GM21786 (cell line): ENCODE results near the gene ERICH4.

ENCODE experiments used
- ATAC-seq: cut with Tn5 transposase; IDR thresholded peaks from one replicate; pipeline ENCODE4 v1.9.1; 2021; ENCODE audit not compliant: unreplicated experiment

The ERICH4 gene

DNA sequence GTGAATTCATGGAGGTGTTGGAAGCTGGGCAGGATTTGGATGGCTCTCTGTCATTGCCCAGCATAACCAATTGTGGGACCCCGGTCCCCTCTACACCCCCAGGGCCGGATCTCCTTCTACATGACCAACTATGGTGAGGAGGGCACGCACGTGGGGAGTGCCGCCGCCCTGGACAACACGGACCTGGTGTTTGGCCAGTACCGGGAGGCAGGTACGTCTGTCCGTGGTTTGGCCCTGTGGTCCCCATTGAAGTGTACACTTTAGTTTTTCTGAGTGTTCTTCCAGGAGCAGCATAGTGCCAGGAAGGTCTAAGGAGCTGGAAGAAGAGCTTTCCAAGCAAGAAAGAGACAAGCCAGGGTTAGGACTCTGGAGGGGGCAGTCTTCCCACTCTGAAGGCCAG lies 29.0 kb upstream of the ERICH4 start:
- ATAC-seq: no peak

- no peak for ATAC-seq
Measured at GRCh38 chr19:41414461-41414860, 28.5 kb upstream of the ERICH4 start.

- ATAC-seq: no peak
Measured at GRCh38 chr19:41415154-41415571, 27.8 kb upstream of the ERICH4 start.

GRCh38 chr19:41416194-41416674 lies 26.7 kb upstream of the ERICH4 start:
- no peak for ATAC-seq

DNA sequence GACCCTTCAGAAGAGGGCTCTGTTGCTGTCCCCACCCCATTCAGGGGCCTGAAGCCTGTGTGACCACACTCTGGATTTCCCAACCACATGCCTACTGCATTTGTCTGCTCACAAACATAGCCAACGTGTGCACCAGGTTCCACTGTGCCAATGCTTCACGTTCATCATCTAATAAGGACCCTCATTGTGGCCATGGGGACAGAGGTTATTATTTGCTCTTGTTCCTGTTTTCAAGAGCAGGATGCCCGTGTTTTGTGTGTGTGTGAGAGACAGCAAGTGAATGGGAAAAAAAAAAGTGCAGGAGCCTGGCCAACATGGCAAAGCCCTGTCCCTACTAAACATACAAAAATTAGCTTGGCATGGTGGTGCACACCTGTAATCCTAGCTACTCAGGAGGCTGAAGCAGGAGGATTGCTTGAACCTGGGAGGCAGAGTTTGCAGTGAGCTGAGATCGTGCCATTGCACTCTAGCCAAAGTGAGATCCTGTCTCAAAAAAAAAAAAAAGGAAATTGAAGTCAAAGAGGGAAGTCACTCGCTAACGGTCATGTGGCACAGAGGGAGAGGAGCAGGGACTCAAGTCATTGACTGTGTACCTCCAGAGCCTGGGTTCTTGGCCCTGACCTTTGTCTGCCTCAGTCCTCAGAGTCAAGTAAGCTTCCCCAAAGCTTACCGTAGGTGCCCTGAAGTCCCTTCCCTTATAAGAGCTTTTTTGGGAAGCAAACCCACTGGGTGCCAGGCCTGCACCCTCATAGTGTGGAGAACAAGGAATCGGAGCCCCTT lies 22.7 kb upstream of the ERICH4 start:
- no peak for ATAC-seq

DNA sequence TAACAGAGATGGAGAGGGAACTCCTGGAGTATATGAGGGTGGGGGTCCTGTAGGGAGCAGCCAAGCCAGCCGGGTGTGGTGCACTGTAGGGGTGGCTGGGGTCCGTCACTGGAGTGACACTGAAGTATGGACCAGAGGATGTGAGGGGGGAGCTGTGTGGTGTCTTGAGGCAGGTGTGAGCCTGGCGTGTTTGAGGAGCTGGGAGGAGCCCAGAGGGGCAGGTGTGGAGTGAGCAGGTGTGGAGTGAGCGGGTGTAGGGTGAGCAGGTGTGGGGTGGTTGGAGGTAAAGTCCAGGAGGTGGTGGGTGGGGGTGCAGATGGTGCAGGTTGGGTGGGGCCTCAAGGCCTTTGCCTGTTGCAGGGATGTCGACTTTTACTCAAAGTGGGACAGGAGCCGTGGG lies 21.6 kb upstream of the ERICH4 start:
- no peak for ATAC-seq

GRCh38 chr19:41421973-41422372 lies 21.0 kb upstream of the ERICH4 start:
- no peak for ATAC-seq

DNA sequence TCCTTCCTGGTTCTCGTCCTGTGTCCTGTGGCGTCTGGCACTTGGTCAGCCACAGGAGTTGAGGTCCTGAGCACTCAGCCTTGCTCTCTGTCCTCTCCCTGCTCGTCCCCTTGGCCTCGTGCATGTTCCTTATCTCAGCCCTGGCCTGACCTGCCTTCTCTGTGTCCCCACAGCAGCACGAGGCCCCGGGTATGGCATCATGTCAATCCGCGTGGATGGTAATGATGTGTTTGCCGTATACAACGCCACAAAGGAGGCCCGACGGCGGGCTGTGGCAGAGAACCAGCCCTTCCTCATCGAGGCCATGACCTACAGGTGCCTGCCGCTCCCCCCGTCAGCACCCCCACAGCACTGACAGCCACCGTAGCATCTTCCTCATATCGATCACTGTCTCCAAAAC lies 20.5 kb upstream of the ERICH4 start:
- ATAC-seq: no peak

DNA sequence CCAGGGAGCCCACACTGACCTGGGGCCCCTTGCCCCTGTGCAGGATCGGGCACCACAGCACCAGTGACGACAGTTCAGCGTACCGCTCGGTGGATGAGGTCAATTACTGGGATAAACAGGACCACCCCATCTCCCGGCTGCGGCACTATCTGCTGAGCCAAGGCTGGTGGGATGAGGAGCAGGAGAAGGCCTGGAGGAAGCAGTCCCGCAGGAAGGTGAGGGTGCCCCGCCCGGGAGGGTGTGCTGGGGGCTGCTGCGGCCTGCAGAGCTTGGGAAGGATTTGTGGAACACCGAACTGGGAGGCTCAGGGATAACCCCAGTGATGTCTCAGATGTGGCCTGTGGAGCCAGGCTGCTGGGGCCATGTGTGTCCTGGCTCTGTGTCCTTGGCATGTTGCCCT lies 20.0 kb upstream of the ERICH4 start:
- ATAC-seq: no peak

DNA sequence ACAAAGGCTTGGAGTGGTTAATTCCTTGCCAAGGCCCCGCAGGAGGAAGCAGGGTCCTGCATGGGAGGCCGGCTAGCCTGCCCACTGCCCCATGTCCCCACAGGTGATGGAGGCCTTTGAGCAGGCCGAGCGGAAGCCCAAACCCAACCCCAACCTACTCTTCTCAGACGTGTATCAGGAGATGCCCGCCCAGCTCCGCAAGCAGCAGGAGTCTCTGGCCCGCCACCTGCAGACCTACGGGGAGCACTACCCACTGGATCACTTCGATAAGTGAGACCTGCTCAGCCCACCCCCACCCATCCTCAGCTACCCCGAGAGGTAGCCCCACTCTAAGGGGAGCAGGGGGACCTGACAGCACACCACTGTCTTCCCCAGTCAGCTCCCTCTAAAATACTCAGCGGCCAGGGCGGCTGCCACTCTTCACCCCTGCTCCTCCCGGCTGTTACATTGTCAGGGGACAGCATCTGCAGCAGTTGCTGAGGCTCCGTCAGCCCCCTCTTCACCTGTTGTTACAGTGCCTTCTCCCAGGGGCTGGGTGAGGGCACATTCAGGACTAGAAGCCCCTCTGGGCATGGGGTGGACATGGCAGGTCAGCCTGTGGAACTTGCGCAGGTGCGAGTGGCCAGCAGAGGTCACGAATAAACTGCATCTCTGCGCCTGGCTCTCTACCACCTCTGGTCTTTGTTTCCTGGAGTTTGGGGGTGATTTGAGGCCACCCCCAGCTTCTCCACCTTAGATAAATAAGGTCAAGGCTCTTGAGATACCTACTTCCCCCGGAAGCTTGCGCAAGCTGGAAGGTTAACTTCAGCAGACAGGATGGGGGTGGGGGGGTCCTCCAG lies 18.4 kb upstream of the ERICH4 start:
- ATAC-seq: no peak

GRCh38 chr19:41425174-41426115 lies 17.5 kb upstream of the ERICH4 start:
- ATAC-seq: no peak

DNA sequence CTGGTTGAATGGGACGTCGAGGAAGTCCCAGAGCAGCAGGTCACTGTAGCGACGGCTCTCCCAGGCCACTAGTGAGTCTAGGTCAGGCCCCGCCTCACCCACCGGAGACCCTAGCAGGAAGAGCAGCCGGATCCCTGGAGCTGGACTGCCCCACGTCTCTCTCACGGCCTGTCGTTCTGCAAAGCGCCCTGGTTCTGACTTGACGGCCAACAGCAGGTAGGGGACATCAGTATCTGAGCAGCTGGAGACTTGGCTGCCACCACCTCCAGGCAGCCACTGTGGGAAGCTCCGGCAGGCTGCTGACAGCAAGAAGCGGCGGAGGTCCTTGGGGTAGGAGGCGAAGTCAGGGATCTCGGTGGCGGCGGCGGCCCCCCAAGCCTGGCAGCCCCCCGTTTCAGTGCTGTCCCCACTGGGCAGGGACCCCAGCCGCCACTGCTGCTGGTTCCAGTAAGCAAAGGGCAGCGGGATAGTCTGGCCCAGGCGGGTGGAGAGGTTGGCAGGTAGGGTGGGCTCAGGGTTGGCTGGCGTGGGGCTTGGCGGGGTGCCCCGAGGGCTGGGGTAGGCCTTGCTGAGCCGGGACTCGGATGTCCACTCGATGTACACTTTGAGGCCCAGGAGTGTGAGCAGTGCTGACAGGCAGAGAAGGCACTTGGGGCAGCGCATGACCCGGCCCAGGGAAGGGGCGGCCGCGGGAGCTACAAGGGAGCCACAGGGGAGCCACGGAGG lies 16.7 kb upstream of the ERICH4 start:
- ATAC-seq: no peak

DNA sequence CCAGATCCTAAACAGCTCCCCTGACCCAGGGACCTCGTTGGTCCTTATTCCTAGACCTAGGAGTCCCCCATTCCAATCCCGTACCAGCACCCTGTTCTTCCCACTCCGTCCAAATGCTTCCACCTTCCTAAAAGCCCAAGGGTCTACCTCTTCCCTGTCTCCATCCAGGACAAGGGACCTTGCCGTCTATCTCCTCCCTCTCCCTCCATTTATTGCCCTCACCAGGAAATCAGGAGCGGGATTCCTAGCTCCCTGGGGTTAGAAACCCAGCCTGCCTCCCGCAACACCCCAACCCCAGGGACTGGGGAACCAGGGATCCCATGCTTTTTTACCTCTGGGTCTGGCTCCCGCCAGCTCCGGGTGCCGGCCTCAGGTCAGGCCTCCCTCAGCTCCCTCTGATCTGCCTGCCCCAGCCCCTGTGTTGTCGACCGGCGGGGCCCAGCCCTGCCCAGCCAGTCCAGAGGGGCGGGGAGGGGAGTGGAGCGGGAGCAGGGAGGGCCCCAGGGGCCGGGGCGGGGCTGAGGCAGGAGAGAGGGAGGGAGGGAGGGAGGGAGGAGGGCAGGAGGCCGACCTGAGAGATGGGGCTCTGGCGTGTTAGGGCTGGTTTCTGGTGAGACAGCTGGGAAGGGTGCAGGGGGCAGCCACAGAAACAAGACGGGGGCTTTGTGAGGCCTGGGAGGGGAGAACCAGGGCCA lies 15.9 kb upstream of the ERICH4 start, which contains the start of gene B3GNT8:
Gene B3GNT8, minus strand, starts transcription at position 423 of the 695 bp plus-strand sequence. CDS start 596 bp downstream, outside the sequence.
- ATAC-seq: no peak

DNA sequence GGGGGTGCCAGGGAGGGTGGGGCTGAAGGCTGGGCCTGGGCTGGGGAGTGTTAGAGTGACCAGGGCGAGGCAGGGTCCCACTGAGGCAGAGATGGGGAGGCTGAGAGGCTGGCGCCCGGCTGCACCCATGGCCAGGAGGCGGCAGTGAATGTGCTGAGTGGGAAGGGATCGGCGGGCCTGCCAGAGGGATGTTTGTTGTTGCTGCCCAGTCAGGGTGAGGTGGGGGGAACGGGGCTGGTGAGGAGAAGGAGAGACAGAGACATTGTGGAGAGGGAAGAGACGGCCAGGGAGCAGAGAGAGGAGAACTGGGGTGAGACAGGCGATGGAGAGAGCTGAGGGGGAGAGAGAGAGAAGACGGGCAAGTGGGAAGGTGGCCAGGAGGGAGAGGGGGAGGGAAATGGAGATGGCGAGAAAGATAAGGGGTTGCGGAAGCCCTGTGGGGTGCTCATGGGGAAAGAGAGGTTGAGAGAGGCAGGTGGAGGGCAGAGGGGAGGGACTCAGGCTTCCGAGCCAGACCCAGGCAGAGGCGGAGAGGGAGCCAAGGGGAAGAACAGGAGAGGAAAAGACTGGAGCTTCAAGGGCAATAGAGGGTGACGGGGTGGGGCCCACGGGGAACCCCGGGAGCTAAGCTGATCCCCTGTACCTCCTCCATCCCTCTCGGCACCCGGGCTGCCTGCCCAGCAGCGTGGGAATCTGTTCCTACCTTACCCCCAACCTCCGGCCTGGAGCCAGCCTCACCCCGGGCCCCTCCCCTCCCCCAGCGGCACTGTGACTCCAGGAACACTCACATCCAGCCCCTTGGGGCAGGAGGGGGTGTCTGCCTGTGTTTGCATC lies 15.1 kb upstream of the ERICH4 start:
- ATAC-seq: no peak

GRCh38 chr19:41428481-41428859 lies 14.5 kb upstream of the ERICH4 start:
- no peak for ATAC-seq

GRCh38 chr19:41430922-41431321 lies 12.0 kb upstream of the ERICH4 start:
- ATAC-seq: no peak

DNA sequence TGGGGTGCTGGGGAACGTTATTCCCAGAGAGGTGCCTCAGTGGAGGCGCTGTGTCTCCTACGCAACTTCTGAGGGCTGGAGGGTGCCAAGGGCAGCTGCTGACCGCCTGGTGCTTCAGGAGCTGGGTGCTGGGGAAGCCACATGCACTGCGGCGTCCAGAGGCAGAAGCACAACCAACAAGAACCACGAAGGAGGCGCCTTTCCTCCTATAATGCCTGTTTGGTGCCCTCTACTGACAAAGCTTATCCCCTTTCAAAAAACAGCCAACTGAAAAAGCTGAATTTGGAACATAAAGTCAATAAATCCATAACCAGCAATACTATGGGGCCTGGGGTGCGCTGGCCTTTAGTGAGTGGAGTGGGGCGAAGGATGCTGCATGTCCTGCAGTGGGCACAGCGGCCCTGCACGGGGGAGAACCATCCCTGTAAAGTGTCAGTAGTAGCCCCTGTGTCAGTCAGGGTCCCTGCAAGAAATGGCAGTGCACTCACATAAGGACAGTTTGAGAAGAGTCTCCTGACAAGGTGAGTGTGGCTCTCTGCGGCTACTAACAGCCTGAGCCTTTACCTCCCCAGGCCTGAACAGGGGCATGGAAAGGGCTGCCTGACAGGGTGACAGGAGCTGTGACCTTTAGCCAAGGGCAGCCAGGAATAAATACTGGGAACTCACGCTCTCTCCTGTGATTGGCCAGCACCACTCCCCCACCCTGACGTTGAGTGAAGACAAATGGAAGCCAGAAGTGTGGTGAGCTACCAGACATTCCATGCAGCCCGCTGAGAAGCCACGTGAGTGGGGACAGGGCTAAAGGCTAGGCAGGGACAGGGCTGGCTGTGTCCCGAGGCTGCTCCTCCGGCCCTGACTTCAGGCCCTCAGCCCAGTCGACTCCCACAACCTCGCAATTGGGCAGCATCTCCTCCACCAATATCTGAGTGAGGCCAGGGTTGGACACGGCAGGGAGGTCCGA lies 11.2 kb upstream of the ERICH4 start:
- no peak for ATAC-seq

GRCh38 chr19:41433171-41433570 lies 9.8 kb upstream of the ERICH4 start:
- no peak for ATAC-seq
